Measurements from ENCODE around the gene SNED1.
"Not testable (repeated sequence)": the region's sequence is repeated elsewhere in the genome, so short reads cannot be mapped to it uniquely, and the experiment has no call there.

The SNED1 gene

DNA sequence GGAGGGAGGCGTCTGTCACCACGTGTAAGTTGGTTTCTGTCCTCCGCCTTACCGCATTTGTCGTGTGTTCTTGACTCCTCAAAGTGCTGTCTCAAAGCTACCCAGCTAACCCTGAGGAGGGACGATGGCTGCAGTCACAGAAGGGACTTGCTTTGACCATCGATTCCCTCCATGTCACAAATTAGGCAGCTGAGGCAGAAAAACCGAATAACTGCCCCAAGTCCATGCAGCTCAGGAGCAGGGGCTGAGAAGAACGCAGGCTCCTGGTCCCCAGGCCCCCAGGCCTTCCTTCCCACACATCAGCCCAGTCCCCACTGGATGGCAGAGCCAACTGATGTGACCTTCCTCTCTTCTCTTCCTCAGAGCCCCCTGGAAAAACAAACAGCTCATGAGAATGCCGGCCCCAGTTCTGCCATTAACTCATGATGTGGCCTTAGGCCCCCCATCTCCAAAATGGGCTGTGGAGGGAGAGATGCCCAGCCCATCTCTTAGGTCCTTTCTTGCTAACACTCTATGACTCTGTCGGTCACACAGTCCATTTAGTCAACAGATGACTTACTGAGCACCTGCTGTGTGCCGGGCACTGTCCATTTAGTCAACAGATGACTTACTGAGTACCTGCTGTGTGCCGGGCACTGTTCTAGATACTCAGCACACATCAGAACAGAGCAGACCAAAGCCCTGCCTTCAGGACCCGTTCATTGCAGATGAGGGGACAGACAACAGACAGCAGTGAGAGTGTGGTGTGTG, 84.1 kb downstream of the SNED1 start:
- no peaks in the 10 kb centered on the region for H3K4me1 Mint-ChIP-seq (ENCODE audit: low read depth)
- H3K27ac Mint-ChIP-seq = peak overlapping the region; percentile 32

DNA sequence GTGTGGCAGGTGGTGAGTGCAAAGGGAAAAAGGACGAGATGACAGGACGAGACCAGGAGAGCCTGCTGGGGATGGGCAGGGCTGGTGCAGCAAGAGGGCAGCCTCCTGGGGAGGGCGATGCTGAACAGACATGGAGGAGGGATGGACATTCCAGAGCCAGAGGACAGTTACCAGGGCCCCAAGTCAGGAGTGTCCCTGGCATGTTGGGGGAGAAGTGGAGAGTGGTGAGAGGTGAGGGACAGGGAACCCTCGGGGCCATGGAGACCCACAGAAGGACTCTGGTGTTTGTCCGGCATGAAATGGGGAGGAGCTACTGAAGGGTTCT, 84.6 kb downstream of the SNED1 start:
- H3K27ac Mint-ChIP-seq = peak overlapping the region; percentile 8
- no peaks in the 10 kb centered on the region for H3K9me3 Mint-ChIP-seq
- peaks cover 20% of the 10 kb centered on the region for H3K36me3 Mint-ChIP-seq (ENCODE audit: low read depth)
- H3K27me3 Mint-ChIP-seq (ENCODE audit: low read depth) = no peaks in the 10 kb centered on the region
- H3K4me1 Mint-ChIP-seq (ENCODE audit: low read depth) = peaks cover 1% of the 10 kb centered on the region
- no peak overlapping the region for H3K4me3 Mint-ChIP-seq

More for the DNA sequence above, 84.1 kb downstream of the SNED1 start:
- Mint-ChIP-seq H3K27me3 (ENCODE audit: low read depth) (no peaks in the 10 kb centered on the region), H3K9me3 (no peaks in the 10 kb centered on the region), H3K4me3 (no peak overlapping the region), H3K36me3 (ENCODE audit: low read depth) (peaks cover 19% of the 10 kb centered on the region)

DNA sequence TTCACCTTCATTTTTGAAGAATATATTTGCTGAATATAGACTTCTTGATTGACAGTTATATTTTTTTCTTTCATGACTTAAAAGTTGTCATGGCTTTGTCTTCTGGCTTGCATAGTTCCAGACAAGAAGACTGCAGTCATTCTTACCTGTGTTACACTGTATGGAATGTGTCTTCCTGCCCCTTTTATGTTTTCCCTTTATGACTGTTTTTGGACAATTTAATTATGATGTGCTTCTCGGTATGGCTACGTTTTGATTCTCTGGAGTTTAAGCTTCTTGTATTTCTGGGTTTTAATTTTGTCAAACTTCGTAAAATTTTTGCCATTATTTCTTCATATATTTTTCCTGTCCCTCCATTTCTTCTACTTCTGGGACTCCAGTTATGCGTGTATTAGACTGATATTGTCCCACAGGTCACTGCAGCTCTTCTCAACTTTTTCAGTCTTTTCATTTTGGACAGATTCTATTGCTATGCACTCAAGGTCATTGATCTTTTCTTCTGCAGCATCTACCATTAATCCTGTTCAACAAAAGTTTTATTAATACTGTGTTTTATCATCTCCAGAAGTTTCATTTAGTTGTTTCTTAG, 86.5 kb downstream of the SNED1 start:
- Mint-ChIP-seq H3K27ac (no peak overlapping the region), H3K36me3 (ENCODE audit: low read depth) (peaks cover 32% of the 10 kb centered on the region), H3K9me3 (no peaks in the 10 kb centered on the region)

DNA sequence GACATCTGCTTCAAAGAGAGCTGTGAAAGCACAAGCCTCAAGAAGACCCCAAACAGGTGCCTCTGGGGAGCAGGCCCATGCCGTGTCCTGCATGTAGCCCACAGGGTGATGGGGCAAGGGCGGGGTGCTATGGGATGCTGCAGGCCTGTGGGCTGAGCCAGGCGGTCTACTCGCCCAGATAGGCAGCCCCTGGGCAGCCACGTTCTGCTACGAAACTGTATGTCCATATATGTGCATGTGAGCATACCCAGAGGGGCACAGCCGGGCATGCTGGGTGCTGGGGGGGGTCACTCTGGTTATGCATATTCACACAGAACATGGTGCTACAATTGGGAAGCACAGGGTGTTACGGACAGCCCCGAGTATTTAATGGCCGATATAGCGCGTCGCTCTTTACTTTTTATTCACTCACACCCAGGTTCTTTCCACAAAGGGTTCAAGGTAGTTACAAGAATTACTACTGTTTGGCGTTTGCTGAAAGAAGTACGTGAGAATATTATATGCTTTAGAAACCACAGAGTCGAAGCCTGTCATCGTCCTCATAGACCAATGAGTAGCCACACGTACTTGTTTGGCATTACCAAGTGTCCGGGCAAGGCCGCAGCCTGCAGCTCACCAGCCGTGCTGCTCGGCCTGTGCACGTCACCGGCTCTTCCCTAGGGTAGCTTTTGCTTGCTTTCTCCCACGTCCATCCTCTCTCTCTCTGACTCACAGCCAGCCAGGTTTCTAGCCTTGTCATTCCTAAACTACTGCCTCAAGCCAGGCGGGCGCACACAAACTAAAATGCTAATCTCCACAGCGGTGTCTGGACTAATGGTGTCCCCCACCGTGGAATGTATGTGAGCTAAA, 89.2 kb downstream of the SNED1 start:
- Mint-ChIP-seq H3K4me3 (no peak overlapping the region), H3K4me1 (ENCODE audit: low read depth) (peaks cover 5% of the 10 kb centered on the region), H3K9me3 (no peaks in the 10 kb centered on the region), H3K27me3 (ENCODE audit: low read depth) (no peaks in the 10 kb centered on the region), H3K36me3 (ENCODE audit: low read depth) (peaks cover 38% of the 10 kb centered on the region), H3K27ac (no peak overlapping the region)

More for the DNA sequence above, 86.5 kb downstream of the SNED1 start:
- Mint-ChIP-seq H3K27me3 (ENCODE audit: low read depth) (no peaks in the 10 kb centered on the region), H3K4me1 (ENCODE audit: low read depth) (peaks cover 5% of the 10 kb centered on the region), H3K4me3 (no peak overlapping the region)

DNA sequence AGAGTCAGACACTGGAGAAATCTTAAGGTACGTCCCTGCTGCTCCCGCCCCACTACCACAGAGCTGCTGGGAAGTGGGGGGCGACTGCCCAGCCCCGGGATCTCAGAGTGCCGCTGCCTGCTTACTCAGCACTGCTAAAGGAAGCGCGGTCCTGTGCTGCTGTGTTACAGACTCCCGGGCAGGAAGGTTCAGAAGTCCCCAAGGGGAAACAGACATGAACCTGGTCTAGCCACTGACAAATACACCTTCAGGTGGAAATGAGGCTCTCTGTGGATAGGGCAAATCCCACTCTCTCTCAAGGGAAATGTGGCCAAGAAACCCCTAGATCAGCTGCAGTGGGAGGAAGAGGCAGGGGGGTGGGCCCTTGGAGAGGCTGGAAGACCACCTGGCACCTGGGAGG, 90.0 kb downstream of the SNED1 start:
- no peak overlapping the region for H3K4me3 Mint-ChIP-seq
- H3K36me3 Mint-ChIP-seq (ENCODE audit: low read depth) = peaks cover 32% of the 10 kb centered on the region
- H3K27ac Mint-ChIP-seq = no peak overlapping the region
- H3K27me3 Mint-ChIP-seq (ENCODE audit: low read depth) = no peaks in the 10 kb centered on the region
- H3K4me1 Mint-ChIP-seq (ENCODE audit: low read depth) = peaks cover 5% of the 10 kb centered on the region
- H3K9me3 Mint-ChIP-seq = no peaks in the 10 kb centered on the region

DNA sequence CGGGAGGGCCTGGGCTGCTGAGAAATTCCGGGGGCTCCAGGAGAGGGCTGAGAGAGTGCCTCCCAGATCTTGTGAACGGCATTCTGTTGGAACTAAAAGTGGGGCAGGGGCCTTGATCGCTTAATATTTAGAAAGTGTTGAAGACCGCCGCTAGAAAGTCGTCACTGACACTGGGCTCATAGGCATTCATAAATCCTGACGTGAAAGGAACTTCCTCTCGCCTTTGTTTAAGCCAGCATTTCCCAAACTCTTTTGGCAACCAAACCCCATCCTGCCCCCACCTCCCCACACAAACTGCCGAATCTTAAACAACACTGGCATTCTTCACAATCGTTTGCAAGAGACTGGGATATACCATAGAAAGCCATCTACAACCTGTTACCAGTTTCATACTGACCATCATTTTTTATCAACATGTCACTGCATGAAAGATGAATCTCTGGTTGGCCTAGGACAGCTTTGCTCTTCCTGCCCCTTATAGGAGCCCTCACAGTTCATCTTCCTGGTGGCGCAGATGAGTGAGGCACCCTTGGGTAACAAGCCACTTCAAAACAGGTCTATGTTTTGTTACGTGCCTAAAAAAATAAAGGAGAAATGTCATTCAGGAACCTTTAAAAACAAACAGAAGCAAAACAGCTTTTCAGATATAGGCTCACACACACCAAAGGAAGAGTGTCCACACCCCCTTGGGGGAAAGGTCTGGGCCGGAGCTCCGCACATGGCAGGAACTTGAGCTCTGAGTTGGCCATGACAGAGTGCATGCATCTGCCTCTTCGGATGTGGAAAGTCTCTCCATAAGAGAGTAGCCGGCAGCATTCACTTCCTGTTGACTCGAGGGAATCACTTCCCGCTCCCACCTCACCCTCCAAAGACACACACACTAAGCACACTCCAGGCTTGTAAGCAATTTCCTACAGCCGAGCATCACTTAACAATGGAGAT, 90.6 kb downstream of the SNED1 start:
- peaks cover 5% of the 10 kb centered on the region for H3K4me1 Mint-ChIP-seq (ENCODE audit: low read depth)
- no peak overlapping the region for H3K27ac Mint-ChIP-seq
- peaks cover 32% of the 10 kb centered on the region for H3K36me3 Mint-ChIP-seq (ENCODE audit: low read depth)
- H3K27me3 Mint-ChIP-seq (ENCODE audit: low read depth) = no peaks in the 10 kb centered on the region
- H3K4me3 Mint-ChIP-seq = no peak overlapping the region
- H3K9me3 Mint-ChIP-seq = no peaks in the 10 kb centered on the region

DNA sequence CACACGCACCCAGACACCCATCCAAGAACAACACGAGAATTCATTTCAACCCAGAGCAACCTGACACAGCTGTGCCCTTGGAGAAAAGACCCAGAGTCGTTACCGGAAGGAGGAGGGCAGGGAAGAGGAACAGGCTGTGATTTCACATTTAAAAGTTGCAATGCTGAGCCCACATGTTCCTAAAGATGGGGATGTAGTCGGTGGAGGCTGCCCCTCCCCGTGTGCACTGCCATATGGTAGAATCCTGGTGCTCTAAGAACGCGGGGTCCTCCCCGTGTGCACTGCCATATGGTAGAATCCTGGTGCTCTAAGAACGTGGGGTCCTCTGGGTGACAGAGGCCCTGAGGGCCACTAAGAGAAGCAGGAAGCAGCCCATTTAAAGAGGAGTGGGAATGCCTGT, 92.8 kb downstream of the SNED1 start:
- Mint-ChIP-seq H3K27ac (no peak overlapping the region), H3K4me1 (ENCODE audit: low read depth) (peaks cover 21% of the 10 kb centered on the region), H3K27me3 (ENCODE audit: low read depth) (no peaks in the 10 kb centered on the region), H3K9me3 (no peaks in the 10 kb centered on the region), H3K36me3 (ENCODE audit: low read depth) (peaks cover 36% of the 10 kb centered on the region), H3K4me3 (no peak overlapping the region)

DNA sequence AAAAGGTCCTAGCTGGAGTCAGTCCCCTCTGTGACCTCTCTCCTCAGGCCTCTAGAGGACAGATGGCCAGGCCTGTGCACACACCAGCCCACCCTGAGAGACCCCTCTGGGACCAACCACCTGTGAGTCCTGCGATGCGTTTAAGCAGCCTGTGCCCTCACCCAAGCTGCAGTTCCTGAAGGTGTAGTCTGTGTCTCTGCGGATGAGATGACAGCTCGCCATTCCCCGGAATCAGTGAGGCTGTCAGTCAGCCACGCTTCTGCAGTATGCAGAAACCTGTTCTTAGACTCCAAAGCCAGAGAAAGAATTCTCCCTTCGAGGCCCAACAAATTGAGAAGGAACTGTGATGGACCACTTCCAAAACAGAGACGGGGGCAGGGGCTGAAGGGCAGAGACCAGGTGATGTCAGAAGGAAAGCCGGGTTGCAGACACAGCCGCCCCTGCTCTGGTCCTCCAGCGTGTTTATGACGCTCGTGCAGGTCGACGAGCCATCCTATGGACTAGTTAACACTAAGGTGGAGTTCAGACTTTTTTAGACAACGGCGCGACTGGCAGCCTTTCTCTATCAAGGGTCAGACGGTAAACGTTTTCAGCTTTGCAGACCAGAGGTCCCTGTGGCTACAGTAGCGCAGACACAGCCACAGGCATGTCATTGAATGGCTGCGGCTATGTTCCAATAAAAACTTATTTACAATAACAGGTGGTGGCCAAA, 93.5 kb downstream of the SNED1 start:
- no peaks in the 10 kb centered on the region for H3K9me3 Mint-ChIP-seq
- no peak overlapping the region for H3K27ac Mint-ChIP-seq
- H3K4me3 Mint-ChIP-seq = no peak overlapping the region
- no peaks in the 10 kb centered on the region for H3K27me3 Mint-ChIP-seq (ENCODE audit: low read depth)
- H3K4me1 Mint-ChIP-seq (ENCODE audit: low read depth) = peaks cover 25% of the 10 kb centered on the region
- peaks cover 36% of the 10 kb centered on the region for H3K36me3 Mint-ChIP-seq (ENCODE audit: low read depth)

DNA sequence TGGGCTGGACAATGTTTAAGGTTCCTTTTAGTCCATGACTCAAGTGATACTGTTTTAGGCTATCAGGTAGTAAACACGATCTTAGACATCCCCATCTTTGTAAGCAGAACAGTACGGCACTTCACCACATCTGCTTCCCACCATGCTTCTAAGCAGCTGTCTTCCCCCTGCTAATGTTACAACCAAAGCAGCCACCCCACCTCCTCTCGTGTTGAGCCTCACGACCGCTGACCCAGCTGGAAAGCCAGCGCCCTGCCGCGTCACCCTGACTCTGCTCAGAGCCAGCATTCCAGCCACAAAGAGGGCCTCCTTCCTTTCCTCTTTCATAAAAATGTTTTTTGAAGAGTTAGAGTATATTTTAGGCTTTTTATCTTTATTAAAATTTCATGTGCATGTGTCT, 94.3 kb downstream of the SNED1 start:
- H3K4me1 Mint-ChIP-seq (ENCODE audit: low read depth) = peaks cover 31% of the 10 kb centered on the region
- no peak overlapping the region for H3K27ac Mint-ChIP-seq
- H3K4me3 Mint-ChIP-seq = no peak overlapping the region
- peaks cover 43% of the 10 kb centered on the region for H3K36me3 Mint-ChIP-seq (ENCODE audit: low read depth)
- no peaks in the 10 kb centered on the region for H3K9me3 Mint-ChIP-seq
- no peaks in the 10 kb centered on the region for H3K27me3 Mint-ChIP-seq (ENCODE audit: low read depth)

DNA sequence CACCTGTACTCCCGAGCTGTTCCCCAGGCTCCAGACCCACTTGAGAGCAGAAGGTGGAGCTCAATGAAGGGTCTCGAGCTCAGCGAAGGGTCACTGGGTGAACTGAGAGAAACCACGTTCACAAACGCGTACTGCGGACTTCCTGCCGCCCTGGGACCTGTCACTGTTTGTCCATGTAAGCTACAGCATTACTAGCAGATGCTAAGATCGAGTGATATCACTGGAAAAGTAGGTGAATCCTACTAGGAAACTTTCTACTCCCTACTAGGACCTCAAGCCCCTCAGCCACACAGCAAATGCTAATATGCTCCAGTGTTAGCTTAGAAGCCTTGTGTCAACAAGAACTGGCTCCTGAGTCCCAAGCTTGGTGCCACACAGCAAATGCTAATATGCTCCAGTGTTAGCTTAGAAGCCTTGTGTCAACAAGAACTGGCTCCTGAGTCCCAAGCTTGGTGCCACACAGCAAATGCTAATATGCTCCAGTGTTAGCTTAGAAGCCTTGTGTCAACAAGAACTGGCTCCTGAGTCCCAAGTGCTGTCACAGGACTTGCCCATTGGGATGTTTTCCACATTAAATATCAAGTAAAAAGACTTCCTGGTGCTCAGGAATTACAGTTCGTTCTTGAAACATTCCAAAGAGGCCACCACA, 94.8 kb downstream of the SNED1 start:
- not testable (repeated sequence) for H3K27me3 Mint-ChIP-seq (ENCODE audit: low read depth); H3K27ac Mint-ChIP-seq; H3K4me3 Mint-ChIP-seq; H3K9me3 Mint-ChIP-seq
- peaks cover 41% of the 10 kb centered on the region for H3K36me3 Mint-ChIP-seq (ENCODE audit: low read depth)
- peaks cover 31% of the 10 kb centered on the region for H3K4me1 Mint-ChIP-seq (ENCODE audit: low read depth)

DNA sequence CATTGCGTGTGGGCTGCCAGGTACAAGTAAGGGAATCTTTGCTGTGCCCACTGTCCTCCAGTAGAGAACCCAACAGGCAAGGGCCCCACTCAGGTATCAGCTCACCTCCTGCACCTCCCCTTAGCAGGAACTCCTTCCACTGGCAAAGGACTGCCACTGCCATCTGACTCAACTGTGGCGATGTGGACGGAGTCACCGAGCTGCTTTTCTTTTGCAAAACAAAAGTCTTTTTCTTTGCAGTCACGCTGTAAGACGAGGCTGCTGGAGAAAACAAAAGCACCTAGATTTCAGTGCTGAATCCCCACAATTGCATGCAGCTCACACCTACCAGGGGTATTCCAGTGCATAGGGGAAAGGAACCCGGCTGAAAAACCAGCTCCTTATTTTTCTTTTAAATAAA, 95.8 kb downstream of the SNED1 start:
- no peaks in the 10 kb centered on the region for H3K9me3 Mint-ChIP-seq
- H3K4me1 Mint-ChIP-seq (ENCODE audit: low read depth) = peaks cover 34% of the 10 kb centered on the region
- no peaks in the 10 kb centered on the region for H3K27me3 Mint-ChIP-seq (ENCODE audit: low read depth)
- H3K27ac Mint-ChIP-seq = no peak overlapping the region
- H3K4me3 Mint-ChIP-seq = no peak overlapping the region
- peaks cover 42% of the 10 kb centered on the region for H3K36me3 Mint-ChIP-seq (ENCODE audit: low read depth)

DNA sequence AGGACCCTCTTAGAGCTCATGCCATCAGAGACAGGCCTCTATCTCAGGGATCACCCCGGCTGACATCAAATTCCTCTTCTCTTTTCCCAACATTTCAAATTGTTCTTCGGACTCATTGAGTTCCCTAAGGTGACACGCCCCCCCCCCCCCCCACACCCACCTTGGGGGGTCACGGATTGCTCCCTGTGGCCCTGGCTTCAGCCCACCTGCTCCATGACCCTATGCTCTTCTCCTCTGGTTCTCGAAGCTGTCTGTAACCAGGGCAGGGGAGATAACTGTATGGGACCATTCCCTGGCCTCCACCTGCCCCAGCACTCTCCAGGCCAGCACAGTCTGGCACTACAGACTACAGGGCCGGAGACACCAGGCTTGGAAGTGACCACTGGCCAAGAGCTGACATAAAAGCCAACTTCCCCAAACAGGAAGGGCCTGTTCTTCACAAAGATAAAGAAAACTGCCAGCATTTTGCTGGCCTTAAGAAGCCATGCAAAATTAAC, 96.6 kb downstream of the SNED1 start:
- Mint-ChIP-seq H3K27ac (no peak overlapping the region), H3K36me3 (ENCODE audit: low read depth) (peaks cover 41% of the 10 kb centered on the region), H3K9me3 (no peaks in the 10 kb centered on the region), H3K4me3 (no peak overlapping the region), H3K4me1 (ENCODE audit: low read depth) (peaks cover 34% of the 10 kb centered on the region), H3K27me3 (ENCODE audit: low read depth) (no peaks in the 10 kb centered on the region)

DNA sequence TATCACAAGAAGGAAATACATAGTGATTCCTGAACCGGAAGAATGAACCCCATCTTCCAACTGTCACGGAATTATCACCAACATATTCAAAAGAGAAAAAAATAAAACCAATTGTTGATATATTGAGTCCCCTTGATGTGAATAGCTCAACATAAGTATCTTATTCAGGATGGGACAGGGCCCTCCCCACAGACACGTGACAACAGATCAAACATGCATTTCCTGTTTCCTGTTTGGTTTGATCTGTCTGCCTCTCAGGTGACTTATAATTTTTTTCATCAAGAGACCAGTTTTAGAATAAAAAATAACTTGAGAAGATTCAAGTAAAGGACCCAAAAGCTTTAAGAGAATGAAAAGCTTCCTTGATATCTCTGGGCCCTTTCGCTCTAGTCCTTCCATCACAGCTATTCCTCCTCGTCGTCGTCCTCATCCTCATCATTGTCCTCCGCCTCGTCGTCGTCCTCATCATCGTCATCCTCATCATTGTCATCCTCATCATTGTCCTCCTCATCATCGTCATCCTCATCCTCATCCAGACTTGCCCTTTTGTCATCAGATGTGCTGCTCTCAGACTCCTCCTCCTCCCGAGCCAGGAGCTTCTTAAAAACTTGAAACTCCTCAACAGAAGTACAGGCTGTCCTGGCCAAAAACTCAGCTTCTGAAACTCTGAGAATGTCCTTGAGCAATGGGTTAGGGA, 97.3 kb downstream of the SNED1 start:
- peaks cover 38% of the 10 kb centered on the region for H3K36me3 Mint-ChIP-seq (ENCODE audit: low read depth)
- no peaks in the 10 kb centered on the region for H3K27me3 Mint-ChIP-seq (ENCODE audit: low read depth)
- H3K4me1 Mint-ChIP-seq (ENCODE audit: low read depth) = peaks cover 41% of the 10 kb centered on the region

More for the DNA sequence above, 97.3 kb downstream of the SNED1 start:
- H3K4me3 Mint-ChIP-seq = peak overlapping the region; percentile 9
- peak overlapping the region; percentile 69 for H3K27ac Mint-ChIP-seq
- no peaks in the 10 kb centered on the region for H3K9me3 Mint-ChIP-seq
